SK-N-SH (cell line): Measurements from ENCODE around the gene RAB3GAP2.
"Not testable (repeated sequence)": the region's sequence is repeated elsewhere in the genome, so short reads cannot be mapped to it uniquely, and the experiment has no call there.

ENCODE experiments used
- CTCF ChIP-seq: fragments of 200-600 bp; sonication (generic); IDR thresholded peaks from 2 replicates; pipeline ENCODE4 v1.6.1; 2017; ENCODE audit warnings: antibody characterized with exemption, mild to moderate bottlenecking, moderate library complexity
- NFIC ChIP-seq: IDR thresholded peaks from 2 replicates; pipeline ENCODE4 v1.4.0; 2012; ENCODE audit warnings: borderline replicate concordance
- TCF12 ChIP-seq: IDR thresholded peaks from 2 replicates; pipeline ENCODE4 v1.4.0; 2012
- USF2 ChIP-seq: fragments of 150-350 bp; IDR thresholded peaks from 2 replicates; pipeline ENCODE4 v1.6.1; 2017; ENCODE audit warnings: antibody characterized with exemption, low read length, low read depth, borderline replicate concordance

- not testable (repeated sequence) for TF ChIP-seq CTCF, NFIC, USF2, TCF12
Observed at GRCh38 chr1:220169887-220170286, 102.4 kb downstream of the RAB3GAP2 start.
